GM15510 (cell line): Measurements from ENCODE around the gene YIPF2.

Experiments used
- POLR2A ChIP-seq: IDR thresholded peaks from 3 replicates; pipeline ENCODE4 v1.6.1; 2011; ENCODE audit warnings: borderline replicate concordance; ENCODE audit not compliant: insufficient read length; ENCODE audit errors: extremely low read depth

Gene YIPF2

GRCh38 chr19:10895920-10896319 lies 32.5 kb downstream of the YIPF2 start:
- no peak for TF ChIP-seq POLR2A

GRCh38 chr19:10895363-10895762 lies 33.1 kb downstream of the YIPF2 start:
- TF ChIP-seq POLR2A: no peak

DNA sequence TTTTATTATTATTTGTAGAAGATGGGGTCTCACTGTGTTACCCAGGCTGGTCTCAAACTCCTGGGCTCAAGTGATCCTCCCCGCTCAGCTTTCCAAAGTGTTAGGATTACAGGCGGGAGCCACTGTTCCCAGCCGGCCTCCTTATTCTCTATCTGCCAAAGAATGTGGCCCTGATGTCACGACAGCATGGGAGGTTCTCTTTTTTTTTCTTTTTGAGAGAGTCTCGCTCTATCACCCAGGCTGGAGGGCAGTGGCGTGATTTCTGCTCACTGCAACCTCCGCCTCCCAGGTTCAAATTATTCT lies 33.6 kb downstream of the YIPF2 start:
- TF ChIP-seq POLR2A: no peak

DNA sequence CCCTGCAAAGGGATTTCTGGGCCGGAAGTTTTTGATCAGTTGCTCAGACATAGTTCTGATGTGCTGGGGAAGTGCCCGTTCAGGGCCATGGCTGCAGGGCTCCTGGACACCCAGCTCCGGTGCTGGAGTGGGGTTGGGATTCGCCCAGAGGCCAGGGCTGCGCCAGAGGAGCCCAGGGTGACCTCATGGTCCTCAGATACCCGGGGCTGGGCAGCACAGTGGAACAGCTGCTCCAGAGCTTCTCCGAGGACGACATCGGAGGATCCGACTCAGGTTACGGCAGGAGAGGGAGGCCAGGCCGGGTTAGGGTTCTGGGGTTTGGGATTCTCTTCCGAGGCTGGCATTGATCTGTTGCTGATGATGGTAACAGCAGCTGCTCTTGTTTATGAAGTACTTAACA lies 36.2 kb downstream of the YIPF2 start:
- TF ChIP-seq POLR2A: no peak

GRCh38 chr19:10891405-10892086 lies 36.9 kb downstream of the YIPF2 start:
- TF ChIP-seq POLR2A: no peak

GRCh38 chr19:10889880-10890279 lies 38.6 kb downstream of the YIPF2 start:
- TF ChIP-seq POLR2A: no peak

DNA sequence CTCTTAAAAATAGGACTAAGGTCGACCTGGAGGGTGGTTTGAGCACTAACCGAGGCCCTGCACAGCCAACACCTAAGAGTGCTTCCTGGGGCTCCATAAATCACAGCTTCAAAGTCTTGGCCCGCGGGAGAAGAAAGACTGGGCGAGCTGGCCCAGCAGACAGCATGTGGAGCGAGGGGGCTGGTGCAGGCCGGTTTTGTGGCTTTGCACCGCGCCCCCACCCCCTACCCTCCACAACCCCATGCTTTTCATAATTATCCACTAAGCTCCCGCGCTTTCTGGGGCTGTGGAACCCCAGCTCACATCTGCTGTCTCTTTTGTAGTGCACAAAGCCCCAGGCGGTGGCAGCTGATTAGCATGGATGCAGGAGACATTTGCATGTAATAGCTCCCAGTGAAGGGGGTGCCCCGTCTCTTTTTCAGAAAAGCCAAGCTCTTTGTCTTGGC lies 40.0 kb downstream of the YIPF2 start:
- no peak for TF ChIP-seq POLR2A

DNA sequence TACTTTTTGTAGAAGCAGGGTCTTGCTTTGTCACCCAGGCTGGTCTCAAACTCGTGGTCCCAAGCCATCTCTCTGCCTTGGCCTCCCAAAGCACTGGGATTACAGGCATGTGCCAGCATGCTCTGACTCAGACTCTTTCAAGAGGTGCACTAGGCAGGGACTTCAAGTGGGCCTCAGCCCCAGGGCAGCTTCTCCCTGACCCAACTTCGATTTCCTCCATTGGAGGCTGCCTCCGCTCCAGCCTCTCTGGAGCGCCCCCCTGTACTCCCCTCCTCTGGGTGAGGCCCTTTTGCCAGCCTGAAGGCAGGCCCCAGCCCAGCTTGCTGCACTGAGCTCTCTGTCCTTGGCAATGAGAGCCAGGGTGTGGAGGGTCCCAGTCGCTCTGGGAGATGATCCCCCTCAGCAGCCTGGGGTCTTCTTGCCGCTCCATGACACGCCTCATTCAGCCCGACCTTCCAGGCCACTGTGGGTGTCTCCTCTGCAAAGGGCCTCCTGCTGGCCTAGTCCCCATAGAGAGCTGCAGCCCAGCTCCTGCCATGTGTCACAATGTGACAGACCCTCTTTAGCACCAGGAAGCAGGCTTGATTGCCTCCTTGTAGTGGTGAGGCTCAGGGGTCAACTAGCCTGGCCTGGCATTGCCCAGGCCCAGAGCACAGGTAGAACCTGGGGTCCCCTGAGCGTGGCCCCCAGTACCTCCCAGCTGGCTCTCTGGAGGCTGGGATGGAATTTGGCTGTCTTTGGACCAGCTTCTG lies 40.6 kb downstream of the YIPF2 start:
- TF ChIP-seq POLR2A: no peak

DNA sequence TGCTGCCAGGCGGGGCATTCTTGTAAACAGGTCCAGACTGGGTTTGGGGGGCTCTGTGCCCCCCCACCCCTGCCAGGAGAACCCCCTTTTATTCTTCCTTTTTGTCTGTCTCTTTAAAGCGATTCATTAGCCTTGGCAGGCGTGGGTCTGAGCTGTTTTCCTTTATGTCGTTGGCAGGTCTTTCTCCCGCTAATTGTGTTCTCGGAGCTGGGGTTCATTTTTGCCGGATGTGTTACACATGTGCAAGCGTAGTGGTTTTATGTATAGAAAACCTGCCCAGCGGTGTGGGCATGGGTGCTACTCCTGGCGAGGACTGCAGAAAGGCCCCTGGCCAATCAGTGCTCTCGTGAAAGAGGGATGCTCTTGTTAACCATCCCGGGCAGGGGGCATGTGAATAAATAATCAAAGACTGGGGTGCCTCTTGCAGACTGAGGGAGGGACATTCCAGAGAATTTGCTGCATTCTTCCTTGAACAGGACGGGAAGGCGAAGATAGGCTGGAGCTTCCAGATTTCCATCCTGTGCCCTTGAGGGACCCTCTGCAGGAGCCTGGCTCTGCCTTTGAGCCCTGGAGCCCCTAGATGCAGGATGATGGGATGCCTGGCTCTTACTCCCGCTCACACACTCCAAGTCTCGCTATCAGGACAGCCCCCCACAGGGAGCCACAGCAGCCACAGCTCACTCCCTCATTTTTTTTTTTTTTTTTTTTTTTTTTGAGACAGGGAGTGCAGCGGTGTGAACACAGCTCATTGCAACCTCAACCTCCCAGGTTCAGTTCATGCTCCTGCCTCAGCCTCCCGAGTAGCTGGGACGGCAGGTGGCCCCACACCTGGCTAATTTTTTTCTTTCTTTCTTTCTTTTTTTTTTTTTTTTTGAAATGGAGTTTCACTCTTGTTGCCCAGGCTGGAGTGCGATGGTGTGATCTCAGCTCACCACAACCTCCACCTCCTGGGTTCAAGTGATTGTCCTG lies 43.0 kb downstream of the YIPF2 start:
- no peak for TF ChIP-seq POLR2A

DNA sequence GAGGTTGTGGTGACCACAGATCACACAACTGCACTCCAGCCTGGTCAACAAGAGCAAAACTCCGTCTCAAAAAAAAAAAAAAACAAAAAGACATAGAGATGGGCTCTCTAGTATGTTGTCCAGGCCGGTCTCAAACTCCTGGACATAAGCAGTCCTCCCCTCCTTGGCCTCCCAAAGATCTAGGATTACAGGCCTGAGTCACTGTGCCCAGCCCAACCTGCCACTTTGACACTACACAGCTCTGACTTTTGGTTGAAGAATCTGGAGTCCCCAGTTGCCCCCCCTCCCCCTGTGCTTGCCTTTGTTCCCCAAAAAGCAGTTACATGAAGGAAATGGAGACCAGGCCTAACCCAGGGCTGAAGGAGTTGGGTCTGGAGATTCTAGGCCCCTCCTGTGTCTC lies 44.2 kb downstream of the YIPF2 start:
- TF ChIP-seq POLR2A: no peak

- TF ChIP-seq POLR2A: no peak
Measured at GRCh38 chr19:10882108-10882457, 46.4 kb downstream of the YIPF2 start.

DNA sequence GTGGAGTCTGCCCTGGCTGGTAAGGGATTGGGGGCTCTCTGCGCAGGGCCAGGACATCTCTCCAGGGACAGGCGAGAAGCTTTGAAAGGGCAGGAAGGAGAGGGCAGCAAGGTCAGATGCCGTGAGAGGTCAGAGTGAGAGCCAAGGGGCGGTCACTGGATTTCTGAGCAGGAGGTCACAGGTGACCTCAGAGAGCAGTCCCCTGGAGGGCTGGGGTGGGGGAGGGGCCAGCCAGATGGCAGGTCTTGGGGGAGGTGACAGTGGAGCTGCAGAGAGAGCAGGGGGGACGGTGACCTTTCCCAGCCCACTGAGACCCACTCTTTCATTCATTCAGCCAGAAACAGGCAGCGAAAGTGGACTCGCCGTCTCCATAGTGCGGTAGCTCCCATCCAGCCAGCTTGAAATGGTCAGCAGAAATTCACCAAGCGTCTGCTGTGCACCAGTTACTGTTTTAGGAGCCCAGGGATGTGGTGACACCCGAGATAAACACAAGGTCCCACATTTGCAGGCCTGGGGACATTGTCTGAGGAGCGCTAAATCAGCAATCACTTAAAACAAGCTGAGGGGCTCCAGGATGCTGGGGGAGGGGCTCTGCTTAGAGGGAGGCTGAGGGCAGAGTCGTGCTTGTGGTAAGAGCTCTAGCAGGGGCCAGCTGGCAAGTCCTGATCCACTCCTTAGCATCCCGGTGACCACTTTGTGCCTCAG lies 46.9 kb downstream of the YIPF2 start:
- TF ChIP-seq POLR2A: no peak

DNA sequence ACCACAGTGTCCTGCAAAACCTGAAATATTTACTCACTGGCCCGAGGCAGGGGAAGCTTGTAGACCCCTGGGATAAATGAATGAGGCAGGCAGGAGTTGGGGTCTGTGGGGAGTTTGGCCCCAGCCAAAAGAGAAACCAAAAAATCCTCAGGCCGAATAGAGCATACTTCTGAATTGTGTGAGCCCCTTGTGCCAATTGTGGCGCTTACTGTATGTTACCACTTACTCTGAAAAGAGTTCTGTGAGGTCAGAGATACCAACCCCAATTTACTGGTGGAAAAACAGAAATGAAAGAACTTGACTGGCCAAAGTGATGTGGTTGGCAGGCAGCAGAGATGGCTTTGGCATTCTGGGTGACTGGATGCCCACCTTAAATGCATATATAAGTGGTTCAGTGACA lies 50.2 kb downstream of the YIPF2 start:
- no peak for TF ChIP-seq POLR2A

GRCh38 chr19:10876459-10877240 lies 51.8 kb downstream of the YIPF2 start:
- no peak for TF ChIP-seq POLR2A
